Peyer's patch (tissue), 4 donors: ENCODE results near the gene CRACR2A. TPM values are rescaled to one million over a fixed set of nuclear protein-coding genes. Genes with fewer than 3 reads are reported as not detected.

Experiments used
- DNase-seq, 3 donors: peaks; one replicate each; pipeline ENCODE4 v3.0.0-alpha.2; 2017 to 2019
- H3K27ac ChIP-seq, 4 donors: fragments of 200-600 bp; sonication (generic); one replicate each; pipeline ENCODE4 v1.5.1; 2016 to 2019
- H3K27me3 ChIP-seq, 2 donors: fragments of 200-600 bp; sonication (generic); one replicate each; pipeline ENCODE4 v1.5.1; 2019
- H3K36me3 ChIP-seq, 3 donors: fragments of 200-600 bp; sonication (generic); one replicate each; pipeline ENCODE4 v1.5.1; 2016 to 2019
- H3K4me1 ChIP-seq, 4 donors: fragments of 200-600 bp; sonication (generic); one replicate each; pipeline ENCODE4 v1.5.1; 2016 to 2019
- H3K4me3 ChIP-seq, 4 donors: fragments of 200-600 bp; sonication (generic); 1 replicate in 3 of 4; 2 replicates in 1 of 4; pipeline ENCODE4 v1.5.1; 2016 to 2019; ENCODE audit warnings: mild to moderate bottlenecking in 1 of 4
- H3K9me3 ChIP-seq, 4 donors: fragments of 200-600 bp; sonication (generic); one replicate each; pipeline ENCODE4 v1.5.1; 2016 to 2019; ENCODE audit warnings: mild to moderate bottlenecking in 1 of 4
- CTCF ChIP-seq, 6 experiments: fragments of 450-650 bp in 4 of 6; fragments of 200-600 bp in 2 of 6; sonication (generic) in 1 of 6; IDR thresholded peaks; one replicate each; pipeline ENCODE4 v1.5.1; 2017 to 2019; ENCODE audit warnings: antibody characterized with exemption in 6 of 6, mild to moderate bottlenecking in 3 of 6, moderate library complexity in 1 of 6
- POLR2A ChIP-seq, 2 donors: fragments of 450-650 bp; IDR thresholded peaks; one replicate each; pipeline ENCODE4 v1.5.1; 2017; ENCODE audit warnings: antibody characterized with exemption in 2 of 2, mild to moderate bottlenecking in 2 of 2, moderate library complexity in 2 of 2
- total RNA-seq, 4 donors: library from RNA; depleted of rRNA; stranded (reverse); fragments of >200 nt; gene quantifications; one replicate each; pipeline ENCODE4 v1.1.0, GENCODE V29; 2016

CRACR2A gene
- total RNA-seq, 4 donors from 2014 or later: 52.3 to 81.7 (median 65.9) TPM

- Histone ChIP-seq H3K4me3 (no peak overlapping the region), H3K36me3 (no peaks in the 10 kb centered on the region), H3K27me3 (no peaks in the 10 kb centered on the region), H3K27ac (peak overlapping the region in 1 of 4 donors; percentile 72), H3K4me1 (peaks cover 0 to 8% (median 0%) of the 10 kb centered on the region in 4 donors), H3K9me3 (no peaks in the 10 kb centered on the region)
- no peak for TF ChIP-seq POLR2A (IDR thresholded peaks at IDR 0.05)
- no peak for TF ChIP-seq CTCF (IDR thresholded peaks at IDR 0.05)
- DNase-seq: no peak
These were observed 6.2 kb downstream of the CRACR2A start for GRCh38 chr12:3746758-3747157.

GRCh38 chr12:3745152-3745551 lies 7.8 kb downstream of the CRACR2A start:
- H3K4me1 ChIP-seq: peaks cover 0 to 8% (median 0%) of the 10 kb centered on the region in 4 donors
- no peak overlapping the region for H3K4me3 ChIP-seq
- no peaks in the 10 kb centered on the region for H3K36me3 ChIP-seq
- no peak for DNase-seq
- H3K9me3 ChIP-seq: no peaks in the 10 kb centered on the region
- H3K27ac ChIP-seq: peak overlapping the region in 1 of 4 donors; percentile 30
- H3K27me3 ChIP-seq: no peaks in the 10 kb centered on the region
- no peak for TF ChIP-seq POLR2A (IDR thresholded peaks at IDR 0.05)
- no peak for TF ChIP-seq CTCF (IDR thresholded peaks at IDR 0.05)

GRCh38 chr12:3744229-3744901 lies 8.5 kb downstream of the CRACR2A start:
- no peaks in the 10 kb centered on the region for H3K36me3 ChIP-seq
- no peaks in the 10 kb centered on the region for H3K9me3 ChIP-seq
- peaks cover 0 to 8% (median 0%) of the 10 kb centered on the region in 4 donors for H3K4me1 ChIP-seq
- H3K27ac ChIP-seq: peak overlapping the region in 2 of 4 donors; percentile 8 to 66
- H3K27me3 ChIP-seq: no peaks in the 10 kb centered on the region
- TF ChIP-seq POLR2A (IDR thresholded peaks at IDR 0.05): no peak
- TF ChIP-seq CTCF (IDR thresholded peaks at IDR 0.05): no peak
- no peak overlapping the region for H3K4me3 ChIP-seq
- DNase-seq: no peak

GRCh38 chr12:3743803-3744202 lies 9.1 kb downstream of the CRACR2A start:
- TF ChIP-seq POLR2A (IDR thresholded peaks at IDR 0.05): no peak
- TF ChIP-seq CTCF (IDR thresholded peaks at IDR 0.05): no peak
- Histone ChIP-seq H3K27ac (peak overlapping the region in 2 of 4 donors; percentile 8 to 66), H3K4me1 (peaks cover 0 to 8% (median 0%) of the 10 kb centered on the region in 4 donors), H3K4me3 (no peak overlapping the region), H3K9me3 (no peaks in the 10 kb centered on the region), H3K27me3 (no peaks in the 10 kb centered on the region), H3K36me3 (no peaks in the 10 kb centered on the region)
- DNase-seq: peak in 1 of 3 donors; percentile 69

- H3K9me3 ChIP-seq: no peaks in the 10 kb centered on the region
- H3K36me3 ChIP-seq: no peaks in the 10 kb centered on the region
- H3K4me3 ChIP-seq: no peak overlapping the region
- no peak for TF ChIP-seq POLR2A (IDR thresholded peaks at IDR 0.05)
- no peak for TF ChIP-seq CTCF (IDR thresholded peaks at IDR 0.05)
- no peaks in the 10 kb centered on the region for H3K4me1 ChIP-seq
- peak overlapping the region in 1 of 4 donors; percentile 3 for H3K27ac ChIP-seq
- no peak for DNase-seq
- no peaks in the 10 kb centered on the region for H3K27me3 ChIP-seq
These were observed 10.8 kb downstream of the CRACR2A start for GRCh38 chr12:3741882-3742672.
